ENCODE results near the gene MYOM3. TPM values are rescaled to one million over a fixed set of nuclear protein-coding genes. Genes with fewer than 3 reads are reported as not detected.

Gene MYOM3
- total and polyA plus RNA-seq, 2 of the 13 experiments (the other 11 are each of a cell fraction or from before 2014, with no cell fraction given): 5.8 to 15.3 TPM

DNA sequence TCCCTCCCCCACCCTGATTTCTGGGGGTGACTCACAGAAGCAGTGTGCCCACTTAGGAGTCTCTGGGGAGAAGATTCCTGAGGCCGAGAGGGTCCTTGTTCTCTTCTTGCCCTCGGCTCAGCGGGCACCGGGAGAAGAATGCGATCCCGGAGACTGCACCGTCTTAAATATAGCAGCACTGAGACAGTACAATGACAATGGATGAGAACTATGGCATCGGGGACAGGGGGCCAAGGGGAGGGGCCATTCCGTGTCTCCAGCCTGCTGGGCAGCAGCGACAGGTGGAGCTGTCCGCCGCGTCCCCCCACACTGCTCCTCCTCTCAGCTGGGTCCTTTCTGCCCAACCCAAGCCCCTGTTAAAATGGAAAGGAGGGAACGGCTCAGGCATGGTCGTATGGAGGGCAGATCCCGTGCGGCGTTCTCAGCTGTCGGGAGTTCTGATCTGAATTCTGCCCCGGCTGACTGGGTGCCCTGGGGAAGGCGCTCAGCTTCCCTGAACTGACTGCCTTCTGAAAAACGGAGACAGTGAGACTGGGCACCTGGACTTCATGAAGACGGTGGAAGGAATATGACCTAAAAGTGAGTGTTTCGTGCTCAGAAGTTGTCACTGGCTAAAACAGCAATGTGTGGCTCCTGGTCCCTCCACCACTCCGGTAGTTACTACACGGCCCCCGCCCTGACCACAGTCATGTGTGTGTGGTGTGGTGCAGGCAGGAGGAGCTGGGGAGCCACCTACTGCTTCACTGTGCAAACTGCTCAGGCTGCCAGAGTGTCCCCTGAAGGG, at the start of gene MYOM3 (continued):
- TF ChIP-seq JDP2 (CRISPR knock-in tag; IDR thresholded peaks at IDR 0.05; ENCODE audit: borderline replicate concordance): no peak
- TF ChIP-seq MEF2D (CRISPR knock-in tag; IDR thresholded peaks at IDR 0.05): no peak
- TF ChIP-seq RXRA (CRISPR knock-in tag; IDR thresholded peaks at IDR 0.05): no peak
- no peak for TF ChIP-seq MTA1 (CRISPR knock-in tag; IDR thresholded peaks at IDR 0.05; ENCODE audit: borderline replicate concordance)
- TF ChIP-seq PLSCR1 (CRISPR knock-in tag; IDR thresholded peaks at IDR 0.05; ENCODE audit: borderline replicate concordance): no peak
- no peak for TF ChIP-seq SMARCE1 (IDR thresholded peaks at IDR 0.05; ENCODE audit: borderline replicate concordance)
- TF ChIP-seq, protein P1, sequence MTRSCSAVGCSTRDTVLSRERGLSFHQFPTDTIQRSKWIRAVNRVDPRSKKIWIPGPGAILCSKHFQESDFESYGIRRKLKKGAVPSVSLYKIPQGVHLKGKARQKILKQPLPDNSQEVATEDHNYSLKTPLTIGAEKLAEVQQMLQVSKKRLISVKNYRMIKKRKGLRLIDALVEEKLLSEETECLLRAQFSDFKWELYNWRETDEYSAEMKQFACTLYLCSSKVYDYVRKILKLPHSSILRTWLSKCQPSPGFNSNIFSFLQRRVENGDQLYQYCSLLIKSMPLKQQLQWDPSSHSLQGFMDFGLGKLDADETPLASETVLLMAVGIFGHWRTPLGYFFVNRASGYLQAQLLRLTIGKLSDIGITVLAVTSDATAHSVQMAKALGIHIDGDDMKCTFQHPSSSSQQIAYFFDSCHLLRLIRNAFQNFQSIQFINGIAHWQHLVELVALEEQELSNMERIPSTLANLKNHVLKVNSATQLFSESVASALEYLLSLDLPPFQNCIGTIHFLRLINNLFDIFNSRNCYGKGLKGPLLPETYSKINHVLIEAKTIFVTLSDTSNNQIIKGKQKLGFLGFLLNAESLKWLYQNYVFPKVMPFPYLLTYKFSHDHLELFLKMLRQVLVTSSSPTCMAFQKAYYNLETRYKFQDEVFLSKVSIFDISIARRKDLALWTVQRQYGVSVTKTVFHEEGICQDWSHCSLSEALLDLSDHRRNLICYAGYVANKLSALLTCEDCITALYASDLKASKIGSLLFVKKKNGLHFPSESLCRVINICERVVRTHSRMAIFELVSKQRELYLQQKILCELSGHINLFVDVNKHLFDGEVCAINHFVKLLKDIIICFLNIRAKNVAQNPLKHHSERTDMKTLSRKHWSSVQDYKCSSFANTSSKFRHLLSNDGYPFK (CRISPR knock-in tag; IDR thresholded peaks at IDR 0.05; ENCODE audit: borderline replicate concordance): no peak; the same call in 1 of the 2 replicates
- 0 out of 2 replicates have a peak, but pooled peaks have one; percentile 25 for TF ChIP-seq FOXA3 (CRISPR knock-in tag; IDR thresholded peaks at IDR 0.05)
- TF ChIP-seq, protein P2, sequence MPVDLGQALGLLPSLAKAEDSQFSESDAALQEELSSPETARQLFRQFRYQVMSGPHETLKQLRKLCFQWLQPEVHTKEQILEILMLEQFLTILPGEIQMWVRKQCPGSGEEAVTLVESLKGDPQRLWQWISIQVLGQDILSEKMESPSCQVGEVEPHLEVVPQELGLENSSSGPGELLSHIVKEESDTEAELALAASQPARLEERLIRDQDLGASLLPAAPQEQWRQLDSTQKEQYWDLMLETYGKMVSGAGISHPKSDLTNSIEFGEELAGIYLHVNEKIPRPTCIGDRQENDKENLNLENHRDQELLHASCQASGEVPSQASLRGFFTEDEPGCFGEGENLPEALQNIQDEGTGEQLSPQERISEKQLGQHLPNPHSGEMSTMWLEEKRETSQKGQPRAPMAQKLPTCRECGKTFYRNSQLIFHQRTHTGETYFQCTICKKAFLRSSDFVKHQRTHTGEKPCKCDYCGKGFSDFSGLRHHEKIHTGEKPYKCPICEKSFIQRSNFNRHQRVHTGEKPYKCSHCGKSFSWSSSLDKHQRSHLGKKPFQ (CRISPR knock-in tag; IDR thresholded peaks at IDR 0.05; ENCODE audit: insufficient replicate concordance): no peak
- TF ChIP-seq ZNF709 (CRISPR knock-in tag; IDR thresholded peaks at IDR 0.05): no peak
- 0 out of 2 replicates have a peak, but pooled peaks have one; percentile 10 for TF ChIP-seq ZNF414 (CRISPR knock-in tag; IDR thresholded peaks at IDR 0.05)
- no peak for TF ChIP-seq FIP1L1 (IDR thresholded peaks at IDR 0.05; ENCODE audit: borderline replicate concordance, insufficient read depth, low read depth, low read length)
- no peak for TF ChIP-seq ZNF232 (CRISPR knock-in tag; IDR thresholded peaks at IDR 0.05; ENCODE audit: borderline replicate concordance)
- TF ChIP-seq, protein P3, sequence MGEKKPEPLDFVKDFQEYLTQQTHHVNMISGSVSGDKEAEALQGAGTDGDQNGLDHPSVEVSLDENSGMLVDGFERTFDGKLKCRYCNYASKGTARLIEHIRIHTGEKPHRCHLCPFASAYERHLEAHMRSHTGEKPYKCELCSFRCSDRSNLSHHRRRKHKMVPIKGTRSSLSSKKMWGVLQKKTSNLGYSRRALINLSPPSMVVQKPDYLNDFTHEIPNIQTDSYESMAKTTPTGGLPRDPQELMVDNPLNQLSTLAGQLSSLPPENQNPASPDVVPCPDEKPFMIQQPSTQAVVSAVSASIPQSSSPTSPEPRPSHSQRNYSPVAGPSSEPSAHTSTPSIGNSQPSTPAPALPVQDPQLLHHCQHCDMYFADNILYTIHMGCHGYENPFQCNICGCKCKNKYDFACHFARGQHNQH (CRISPR knock-in tag; IDR thresholded peaks at IDR 0.05): 0 out of 2 replicates have a peak, but pooled peaks have one; percentile 49
- TF ChIP-seq PCBP1 (IDR thresholded peaks at IDR 0.05; ENCODE audit: borderline replicate concordance, low read depth, low read length): no peak
- no peak for TF ChIP-seq NBN (conservative IDR thresholded peaks at IDR 0.05)
- no peak for TF ChIP-seq ZNF776 (CRISPR knock-in tag; IDR thresholded peaks at IDR 0.05)
- no peak for TF ChIP-seq ELF1 (CRISPR knock-in tag; IDR thresholded peaks at IDR 0.05)
- no peak for TF ChIP-seq ZNF7 (CRISPR knock-in tag; IDR thresholded peaks at IDR 0.05)
- no peak for TF ChIP-seq JUND (CRISPR knock-in tag; IDR thresholded peaks at IDR 0.05)
- no peak for TF ChIP-seq HNRNPK (IDR thresholded peaks at IDR 0.05; ENCODE audit: low read depth, low read length, poor library complexity, severe bottlenecking)
- TF ChIP-seq ZFP36L1 (CRISPR knock-in tag; IDR thresholded peaks at IDR 0.05): no peak
- TF ChIP-seq ZNF263 (CRISPR knock-in tag; IDR thresholded peaks at IDR 0.05): peak; percentile 6; the same call in 1 of the 2 replicates

Measured in HepG2 (cell line).